Panc1 (cell line): ENCODE data around the gene FLYWCH2. TPM values are rescaled to one million over a fixed set of nuclear protein-coding genes. Genes with fewer than 3 reads are reported as not detected.

Source experiments
- ATAC-seq: fragments of 200-7000 bp; cut with Tn5 transposase; 2 replicates; pipeline ENCODE4 v1.9.1; 2020; ENCODE audit warnings: mild to moderate bottlenecking, moderate library complexity
- BruUV-seq: library from RNA; stranded (reverse); fragments of 400-500 nt; replicated peaks from 2 replicates; lab custom pipeline; 2021; lab: Mats Ljungman, UMichigan
- CTCF ChIA-PET: fragments of 300-600 bp; sonication (Branson Sonifier 250); formaldehyde crosslinking; loops from one replicate; lab custom pipeline; 2022; ENCODE audit warnings: antibody characterized with exemption; lab: Charles Lee
- POLR2A ChIA-PET: fragments of 300-600 bp; sonication (Branson Sonifier 250); formaldehyde crosslinking; loops from one replicate; lab custom pipeline; 2022; ENCODE audit warnings: antibody characterized with exemption; lab: Charles Lee
- DNase-seq: peaks from one replicate; pipeline ENCODE4 v3.0.0-alpha.2; 2010; ENCODE audit warnings: low read depth, low spot score
- H3K27ac ChIP-seq: 2 replicates; pipeline ENCODE4 v1.5.1; 2011; ENCODE audit warnings: mild to moderate bottlenecking, low read length, inconsistent platforms
- H3K27me3 ChIP-seq: fragments of 200-500 bp; sonication (Bioruptor generic); 2 replicates; pipeline ENCODE4 v1.6.0; 2014; ENCODE audit warnings: low read length, inconsistent platforms; ENCODE audit not compliant: control insufficient read depth, insufficient read depth
- H3K36me3 ChIP-seq: fragments of 200-500 bp; sonication (Bioruptor generic); 2 replicates; pipeline ENCODE4 v1.5.1; 2014; ENCODE audit warnings: inconsistent platforms, mild to moderate bottlenecking, low read length, moderate library complexity; ENCODE audit not compliant: control insufficient read depth, insufficient read depth
- H3K4me1 ChIP-seq: 2 replicates; pipeline ENCODE4 v1.5.1; 2011; ENCODE audit warnings: inconsistent platforms, mild to moderate bottlenecking, low read length, moderate library complexity; ENCODE audit not compliant: control insufficient read depth, insufficient read depth
- H3K4me3 ChIP-seq, 2 experiments: 2 replicates each; pipeline ENCODE4 v1.5.1; 2011 to 2012; ENCODE audit warnings: low read depth in 2 of 2, low read length in 2 of 2, mild to moderate bottlenecking in 2 of 2, inconsistent platforms in 1 of 2, moderate library complexity in 1 of 2
- H3K9me3 ChIP-seq: fragments of 200-500 bp; sonication (Bioruptor generic); 2 replicates; pipeline ENCODE4 v1.5.1; 2014; ENCODE audit warnings: low read depth, mild to moderate bottlenecking, inconsistent platforms, low read length, moderate library complexity; ENCODE audit not compliant: control insufficient read depth, insufficient read depth
- CTCF ChIP-seq: fragments of 450-650 bp; IDR thresholded peaks from 2 replicates; pipeline ENCODE4 v1.5.1; 2017; ENCODE audit warnings: mild to moderate bottlenecking
- POLR2AphosphoS5 ChIP-seq: IDR thresholded peaks from 2 replicates; pipeline ENCODE4 v1.6.1; 2012; ENCODE audit warnings: mild to moderate bottlenecking, low read depth, low read length, moderate library complexity
- REST ChIP-seq, 2 experiments: IDR thresholded peaks; 2 replicates each; pipeline ENCODE4 v1.6.1; 2011 to 2012; ENCODE audit warnings: low read depth in 2 of 2, control low read depth in 1 of 2, low read length in 1 of 2, mild to moderate bottlenecking in 1 of 2, moderate library complexity in 1 of 2; ENCODE audit not compliant: insufficient read depth in 1 of 2
- SIN3A ChIP-seq: IDR thresholded peaks from 2 replicates; pipeline ENCODE4 v1.6.1; 2012; ENCODE audit warnings: low read depth, mild to moderate bottlenecking, low read length, moderate library complexity, borderline replicate concordance; ENCODE audit not compliant: insufficient read depth
- TCF7L2 ChIP-seq: IDR thresholded peaks from 2 replicates; pipeline ENCODE4 v1.6.1; 2011; ENCODE audit warnings: mild to moderate bottlenecking, low read depth, low read length, inconsistent platforms
- in situ Hi-C: cut with HindIII; loops from 2 replicates; pipeline ENCODE4 v1.10.0; 2016; ENCODE audit warnings: low sequenced_read_pairs, low pct_unique_long_range_greater_than_20kb
- intact Hi-C: fragments of 100-400 bp; cut with micrococcal nuclease; formaldehyde crosslinking; loops from one replicate; pipeline ENCODE4 v1.10.0; 2022; ENCODE audit not compliant: unreplicated experiment
- total RNA-seq: library from RNA; stranded (reverse); gene quantifications from one replicate; pipeline ENCODE4 v1.2.1, GENCODE V29; 2021; ENCODE audit not compliant: unreplicated experiment

FLYWCH2 gene
- total RNA-seq, 1 experiment from 2014 or later = 77.3 TPM

- in situ Hi-C loops (no loop called here), intact Hi-C loops (no loop called here)
- ATAC-seq (peak; percentile 92), DNase-seq (peak; percentile 79)
- H3K27ac ChIP-seq = peak overlapping the region; percentile 83
- H3K4me3 ChIP-seq = no peak overlapping the region
- ChIA-PET POLR2A (no interaction called here), CTCF (no interaction called here)
- no peaks in the 10 kb centered on the region for H3K9me3 ChIP-seq
- H3K36me3 ChIP-seq = no peaks in the 10 kb centered on the region
- TF ChIP-seq TCF7L2 (peak; percentile 95), CTCF (no peak), POLR2AphosphoS5 (peak; percentile 64; the same call in 1 of the 2 replicates), REST (IDR thresholded peaks at IDR 0.05; ENCODE audit: insufficient read depth in 1 of 2, low read depth in 2 of 2, low read length in 1 of 2) (no peak), SIN3A (no peak)
- no TSS peak for BruUV-seq
- no peaks in the 10 kb centered on the region for H3K27me3 ChIP-seq
- peaks cover 33% of the 10 kb centered on the region for H3K4me1 ChIP-seq
Measured at GRCh38 chr16:2846511-2847310, 36.3 kb upstream of the FLYWCH2 start.

- intact Hi-C loops = no loop called here
- Histone ChIP-seq H3K9me3 (no peaks in the 10 kb centered on the region), H3K4me1 (peaks cover 37% of the 10 kb centered on the region), H3K36me3 (no peaks in the 10 kb centered on the region), H3K27ac (peak overlapping the region; percentile 76), H3K4me3 (no peak overlapping the region), H3K27me3 (no peaks in the 10 kb centered on the region)
- in situ Hi-C loops = no loop called here
- no peak for ATAC-seq
- ChIA-PET CTCF (no interaction called here), POLR2A (no interaction called here)
- TF ChIP-seq REST (IDR thresholded peaks at IDR 0.05; ENCODE audit: insufficient read depth in 1 of 2, low read depth in 2 of 2, low read length in 1 of 2) (no peak), TCF7L2 (no peak), SIN3A (no peak), CTCF (no peak), POLR2AphosphoS5 (no peak)
- DNase-seq = no peak
- BruUV-seq = no TSS peak
Measured at GRCh38 chr16:2848933-2849725, 33.9 kb upstream of the FLYWCH2 start.
